AG09309 (cell line): ENCODE measurements around the gene CXCR5.

ENCODE experiments used
- DNase-seq: peaks from one replicate; pipeline ENCODE4 v3.0.0-alpha.2; 2010; ENCODE audit warnings: low read depth
- H3K4me3 ChIP-seq: 2 replicates; pipeline ENCODE4 v1.5.1; 2011; ENCODE audit warnings: mild to moderate bottlenecking, low read depth, low read length, moderate library complexity; ENCODE audit not compliant: control insufficient read depth
- CTCF ChIP-seq: IDR thresholded peaks from 2 replicates; pipeline ENCODE4 v1.5.1; 2011; ENCODE audit warnings: mild to moderate bottlenecking, low read depth, low read length, inconsistent platforms; ENCODE audit not compliant: insufficient read depth, control insufficient read depth; ENCODE audit errors: missing control alignments

Gene CXCR5

GRCh38 chr11:118884875-118885274, 1.2 kb downstream of the CXCR5 start:
- H3K4me3 ChIP-seq = no peak overlapping the region
- no peak for DNase-seq
- TF ChIP-seq CTCF = no peak

DNA sequence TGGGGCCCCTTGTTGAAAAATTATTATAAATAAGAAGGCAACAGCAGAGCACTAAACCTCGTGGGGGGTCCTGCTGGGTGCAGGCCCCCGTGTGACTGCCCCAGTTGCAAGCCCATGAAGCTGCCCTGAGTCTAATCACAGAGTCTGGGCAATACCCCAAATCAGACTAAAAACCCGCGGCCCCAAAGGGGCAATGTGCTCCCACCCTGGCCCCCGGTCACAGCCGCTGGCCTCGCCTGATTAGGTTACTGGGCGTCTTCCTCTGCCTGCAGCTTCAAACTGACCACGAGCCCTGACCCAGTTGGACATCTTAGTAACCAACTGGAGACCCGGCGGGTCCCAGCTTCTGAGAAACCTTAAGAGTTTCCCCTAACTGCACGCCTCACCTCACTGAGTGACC, 1.6 kb downstream of the CXCR5 start:
- no peak overlapping the region for H3K4me3 ChIP-seq
- DNase-seq = no peak
- no peak for TF ChIP-seq CTCF

DNA sequence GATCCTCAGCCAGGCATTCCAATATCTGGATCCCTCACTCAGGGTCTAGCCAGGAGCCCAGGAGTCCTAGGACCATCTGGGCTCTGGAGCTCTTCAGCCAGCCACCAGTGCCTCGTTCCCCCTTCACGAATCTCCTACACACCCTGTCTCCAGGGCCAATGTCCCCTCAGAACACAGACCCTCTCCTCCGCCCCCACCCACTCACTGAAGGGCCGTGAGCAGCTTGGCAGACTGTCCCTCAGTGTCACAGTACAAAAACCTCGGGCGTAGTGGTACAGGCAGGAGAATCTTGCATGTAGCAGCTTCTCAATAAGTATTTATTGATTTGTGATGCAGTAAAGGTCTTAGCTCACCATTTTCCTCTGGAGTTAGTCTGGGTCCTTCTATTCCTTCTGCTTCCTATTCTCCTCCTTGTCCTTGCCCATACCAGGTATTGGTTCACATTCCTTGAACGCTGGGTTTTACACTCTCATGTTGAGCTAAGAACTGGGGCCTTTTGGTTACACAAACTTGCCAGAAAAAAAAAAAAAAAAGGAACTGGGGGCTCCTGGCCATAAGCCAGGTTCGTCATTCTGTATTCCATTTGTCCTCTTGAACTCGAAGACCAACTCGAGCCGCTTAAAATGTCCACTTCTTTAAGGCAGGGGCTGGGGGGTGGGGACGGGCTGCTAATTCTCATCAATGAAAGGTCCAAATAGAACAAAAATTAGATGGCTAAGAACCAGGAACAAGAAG, 2.3 kb downstream of the CXCR5 start:
- TF ChIP-seq CTCF = no peak
- H3K4me3 ChIP-seq = no peak overlapping the region

DNA sequence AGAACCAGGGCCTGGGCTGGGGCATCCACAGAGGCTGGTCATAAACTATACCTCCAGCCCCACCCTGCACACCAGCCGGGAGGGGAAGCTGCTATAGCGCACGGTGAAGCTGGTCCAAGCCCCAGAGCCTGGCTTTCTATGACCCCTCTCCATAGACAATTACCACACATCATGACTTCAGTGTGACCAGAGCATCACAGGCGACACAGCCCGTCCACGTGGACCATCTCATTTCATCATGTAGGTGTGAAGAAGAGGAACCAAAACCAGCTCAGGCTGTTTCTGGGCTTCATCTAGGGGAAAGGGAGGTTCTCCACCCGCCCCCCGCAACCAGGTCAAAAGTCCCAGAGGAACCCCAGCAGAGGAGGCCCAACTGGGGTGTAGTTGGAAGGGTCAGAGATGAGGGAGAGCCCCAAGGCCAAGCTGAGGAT, 3.0 kb downstream of the CXCR5 start:
- no peak for TF ChIP-seq CTCF
- no peak overlapping the region for H3K4me3 ChIP-seq
- no peak for DNase-seq

More for the DNA sequence above, 2.3 kb downstream of the CXCR5 start:
- DNase-seq = no peak

GRCh38 chr11:118887206-118887605, 3.5 kb downstream of the CXCR5 start:
- no peak for DNase-seq
- H3K4me3 ChIP-seq = no peak overlapping the region
- TF ChIP-seq CTCF = no peak

- no peak for DNase-seq
- no peak for TF ChIP-seq CTCF
- no peak overlapping the region for H3K4me3 ChIP-seq
These were observed 4.7 kb downstream of the CXCR5 start for GRCh38 chr11:118888398-118888797.
